GM19043 (cell line): ENCODE measurements around the gene SERINC5.

Experiments
- ATAC-seq: cut with Tn5 transposase; IDR thresholded peaks from one replicate; pipeline ENCODE4 v1.9.1; 2021; ENCODE audit warnings: low read depth; ENCODE audit not compliant: unreplicated experiment

The SERINC5 gene

GRCh38 chr5:80072103-80073073 lies 183.5 kb downstream of the SERINC5 start:
- no peak for ATAC-seq

GRCh38 chr5:80071510-80072021 lies 184.3 kb downstream of the SERINC5 start:
- ATAC-seq = no peak

DNA sequence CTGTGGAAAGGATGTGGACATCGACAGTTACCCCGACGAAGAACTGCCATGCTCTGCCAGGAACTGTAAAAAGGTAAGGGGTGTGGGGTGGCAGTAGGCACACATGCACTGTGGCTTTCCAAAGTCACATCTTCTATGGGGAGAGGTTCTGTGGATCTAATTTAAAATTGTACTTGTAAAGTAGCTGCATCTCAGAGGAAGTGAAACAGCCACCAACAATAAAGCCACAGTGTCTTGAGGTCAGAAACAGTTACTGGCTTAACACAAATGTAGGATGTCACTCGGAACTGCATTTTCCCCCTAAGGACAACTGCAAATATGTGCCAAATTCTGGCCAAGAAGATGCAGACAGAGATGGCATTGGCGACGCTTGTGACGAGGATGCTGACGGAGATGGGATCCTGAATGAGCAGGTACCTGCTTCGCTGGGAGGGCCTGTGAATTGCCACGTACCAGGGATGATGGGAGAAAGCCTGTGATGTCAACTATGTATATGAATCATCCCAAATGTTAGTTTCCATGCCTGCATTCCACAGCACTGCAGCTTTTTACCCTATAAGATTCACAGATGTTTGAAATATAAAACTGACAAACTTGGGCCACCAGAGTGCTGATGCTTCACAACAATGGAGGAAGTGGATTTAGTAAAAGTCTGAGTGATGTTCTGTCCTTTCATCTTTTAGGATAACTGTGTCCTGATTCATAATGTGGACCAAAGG lies 185.4 kb downstream of the SERINC5 start:
- no peak for ATAC-seq

DNA sequence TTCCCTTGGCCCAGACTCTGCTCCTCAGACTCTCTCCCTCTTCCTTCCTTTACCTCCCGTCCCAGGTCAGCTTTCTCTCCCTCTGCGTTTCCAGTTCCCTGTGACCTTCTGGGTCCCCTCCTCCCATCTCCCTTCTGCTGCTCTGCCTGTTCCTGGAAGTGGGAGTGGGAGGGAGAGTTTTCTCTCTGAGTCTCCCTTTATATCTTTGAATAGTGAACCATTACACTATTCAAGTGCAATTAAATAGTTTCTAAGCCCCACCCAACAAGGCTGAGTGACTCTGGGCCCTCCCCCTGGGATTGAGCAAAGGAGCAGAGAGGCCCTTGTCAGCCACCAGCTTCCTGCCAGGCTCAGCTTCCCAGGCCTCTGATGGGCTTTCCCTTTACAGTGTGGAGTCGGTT lies 185.9 kb downstream of the SERINC5 start:
- ATAC-seq = no peak

DNA sequence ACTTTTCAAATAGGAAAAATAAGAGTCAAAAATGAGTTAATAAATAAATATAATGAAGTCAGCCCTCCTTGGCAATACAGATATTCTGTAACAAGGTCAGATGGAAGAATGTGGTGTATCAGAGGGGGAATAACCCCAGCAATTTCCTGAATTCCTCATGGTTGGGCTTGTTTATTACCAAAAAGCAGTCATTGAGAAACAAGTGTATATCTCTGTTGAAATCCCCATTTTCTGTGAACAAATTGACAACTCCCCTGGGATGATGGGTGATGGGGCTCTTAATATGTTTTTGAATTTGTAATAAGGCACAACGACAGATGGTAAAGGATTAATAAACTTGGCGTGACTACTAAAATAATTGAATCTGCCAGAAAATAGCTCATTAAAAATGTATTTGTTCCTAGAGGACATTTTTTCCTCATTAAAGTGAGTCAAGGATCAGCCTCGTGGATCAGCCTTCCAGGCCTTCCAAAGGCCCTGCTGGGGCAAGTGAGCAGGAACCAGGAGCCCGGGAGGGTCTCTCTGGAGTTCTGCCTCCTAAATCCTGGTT lies 186.5 kb downstream of the SERINC5 start:
- ATAC-seq = no peak

DNA sequence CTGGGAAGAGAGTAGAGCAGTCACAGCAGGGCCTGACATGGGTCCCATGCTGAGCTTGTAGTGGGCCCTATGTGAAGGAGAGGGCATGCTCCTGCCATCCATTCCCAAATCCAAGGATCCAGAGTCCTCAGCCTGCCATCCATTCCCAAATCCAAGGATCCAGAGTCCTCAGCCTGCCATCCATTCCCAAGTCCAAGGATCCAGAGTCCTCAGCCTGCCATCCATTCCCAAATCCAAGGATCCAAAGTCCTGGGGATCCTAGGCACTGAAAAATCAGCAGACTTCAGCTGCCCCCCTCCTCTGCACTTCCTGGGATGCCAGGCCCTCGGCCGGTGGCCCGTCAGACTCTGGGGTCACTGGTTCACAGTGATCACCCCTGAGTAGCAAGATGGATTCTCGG lies 187.1 kb downstream of the SERINC5 start:
- ATAC-seq = no peak

DNA sequence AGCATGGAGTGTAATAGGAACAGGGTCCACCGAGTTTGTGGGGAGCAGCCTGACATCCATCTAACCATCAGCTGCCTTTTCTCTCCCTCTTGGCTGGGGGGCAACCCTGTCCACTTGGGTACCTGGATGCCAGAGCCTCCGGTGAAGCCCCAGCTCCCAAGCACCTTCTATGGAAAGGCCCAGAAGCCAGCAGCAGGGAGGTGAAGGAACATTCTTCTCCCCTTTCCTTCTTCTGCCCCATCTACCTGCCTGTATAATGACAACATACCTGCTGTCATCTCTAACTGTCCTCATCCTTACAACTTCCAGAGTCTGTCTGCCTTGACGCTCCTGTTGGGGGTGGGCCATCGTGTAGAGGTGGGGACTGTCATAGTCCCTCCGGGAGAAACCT lies 187.6 kb downstream of the SERINC5 start:
- ATAC-seq = no peak

DNA sequence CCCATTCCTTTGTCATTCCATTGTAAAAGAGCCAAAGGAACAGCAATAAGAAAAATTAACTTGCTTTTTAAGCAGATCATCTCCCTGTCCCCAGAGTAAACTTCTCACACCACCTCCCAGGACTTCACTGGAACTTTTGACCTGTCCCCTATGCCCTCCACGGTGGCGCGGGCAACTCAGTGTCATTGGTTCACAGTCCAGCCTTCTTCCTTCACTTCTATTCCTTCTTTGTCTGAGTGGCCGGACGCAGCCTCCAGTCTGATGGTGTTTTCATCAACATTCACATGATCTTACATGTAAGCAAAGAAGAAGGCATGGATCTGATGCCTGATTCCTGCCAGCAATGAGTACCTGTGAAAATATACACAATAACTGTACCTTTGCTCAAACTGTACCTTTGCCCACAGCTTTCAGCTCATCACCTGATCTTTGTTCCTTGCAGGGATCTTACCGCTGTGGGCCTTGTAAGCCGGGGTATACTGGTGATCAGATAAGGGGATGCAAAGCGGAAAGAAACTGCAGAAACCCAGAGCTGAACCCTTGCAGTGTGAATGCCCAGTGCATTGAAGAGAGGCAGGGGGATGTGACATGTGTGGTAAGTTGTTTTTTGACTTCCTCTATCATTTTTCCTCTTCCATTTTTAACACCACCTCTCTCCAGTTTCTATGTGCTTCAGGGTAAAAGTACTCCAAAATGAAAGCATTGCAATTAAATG lies 188.2 kb downstream of the SERINC5 start:
- ATAC-seq = no peak

DNA sequence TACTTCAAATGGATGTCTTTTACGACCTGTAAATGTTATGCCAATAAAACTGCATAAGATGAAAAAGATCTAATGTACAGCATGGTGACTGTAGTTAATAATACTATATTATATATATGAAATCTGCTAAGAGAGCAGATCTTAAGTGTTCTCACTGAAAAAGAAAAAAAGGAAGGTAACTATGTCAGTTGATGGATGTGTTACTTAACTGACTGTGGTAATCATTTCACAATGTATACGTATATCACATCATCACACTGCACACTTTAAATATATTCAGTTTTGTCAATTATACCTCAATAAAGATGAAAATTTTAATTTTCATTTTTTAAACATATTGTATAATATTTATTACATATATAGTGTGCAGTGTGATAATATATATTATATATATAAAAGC lies 188.8 kb downstream of the SERINC5 start:
- no peak for ATAC-seq

GRCh38 chr5:80064124-80064523 lies 191.7 kb downstream of the SERINC5 start:
- ATAC-seq = no peak
